GM10266 (cell line): Measurements from ENCODE around the gene KIAA0930.

Experiments
- DNase-seq: peaks from one replicate; pipeline ENCODE4 v3.0.0; 2012; ENCODE audit errors: extremely low spot score
- TF ChIP-seq, protein P1 (sequence below): IDR thresholded peaks from 2 replicates; pipeline ENCODE4 v1.5.1; 2012; ENCODE audit warnings: mild to moderate bottlenecking, low read depth; ENCODE audit not compliant: control insufficient read depth, insufficient read depth; ENCODE audit errors: missing control alignments

The KIAA0930 gene

DNA sequence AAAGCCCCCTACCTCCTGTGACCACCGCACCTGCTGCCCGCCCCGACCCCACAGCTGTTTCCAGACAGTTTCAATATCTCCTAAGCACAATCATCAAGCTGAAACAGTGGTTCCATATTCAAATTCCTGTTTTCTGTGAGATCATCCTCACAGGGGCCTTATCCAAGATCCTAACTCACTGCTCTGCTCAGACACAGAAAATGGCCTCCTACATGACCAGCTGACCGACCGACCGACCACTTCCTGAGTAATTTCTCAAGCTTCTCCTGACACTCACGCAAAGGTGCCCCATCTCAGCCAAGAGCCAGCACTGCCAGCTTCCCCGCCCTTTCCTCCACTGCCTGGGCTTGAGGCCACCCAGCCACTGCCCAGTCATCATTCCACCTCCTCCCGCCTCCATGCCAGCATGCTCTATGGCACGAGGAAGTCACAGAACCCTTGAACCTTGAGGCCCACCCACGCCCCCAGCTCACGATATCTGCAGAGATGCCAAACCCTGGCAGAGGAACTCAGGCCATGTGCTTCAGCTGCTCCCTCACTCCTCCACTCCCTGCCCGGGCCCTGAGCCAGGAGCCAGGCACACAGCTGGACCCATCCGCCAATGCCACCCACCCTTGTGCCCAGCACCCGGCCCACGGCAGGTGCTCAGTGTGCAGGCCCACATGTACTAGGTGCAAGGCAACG, 14.0 kb downstream of the KIAA0930 start:
- TF ChIP-seq, protein P1, sequence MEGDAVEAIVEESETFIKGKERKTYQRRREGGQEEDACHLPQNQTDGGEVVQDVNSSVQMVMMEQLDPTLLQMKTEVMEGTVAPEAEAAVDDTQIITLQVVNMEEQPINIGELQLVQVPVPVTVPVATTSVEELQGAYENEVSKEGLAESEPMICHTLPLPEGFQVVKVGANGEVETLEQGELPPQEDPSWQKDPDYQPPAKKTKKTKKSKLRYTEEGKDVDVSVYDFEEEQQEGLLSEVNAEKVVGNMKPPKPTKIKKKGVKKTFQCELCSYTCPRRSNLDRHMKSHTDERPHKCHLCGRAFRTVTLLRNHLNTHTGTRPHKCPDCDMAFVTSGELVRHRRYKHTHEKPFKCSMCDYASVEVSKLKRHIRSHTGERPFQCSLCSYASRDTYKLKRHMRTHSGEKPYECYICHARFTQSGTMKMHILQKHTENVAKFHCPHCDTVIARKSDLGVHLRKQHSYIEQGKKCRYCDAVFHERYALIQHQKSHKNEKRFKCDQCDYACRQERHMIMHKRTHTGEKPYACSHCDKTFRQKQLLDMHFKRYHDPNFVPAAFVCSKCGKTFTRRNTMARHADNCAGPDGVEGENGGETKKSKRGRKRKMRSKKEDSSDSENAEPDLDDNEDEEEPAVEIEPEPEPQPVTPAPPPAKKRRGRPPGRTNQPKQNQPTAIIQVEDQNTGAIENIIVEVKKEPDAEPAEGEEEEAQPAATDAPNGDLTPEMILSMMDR = no peak
- no peak for DNase-seq

DNA sequence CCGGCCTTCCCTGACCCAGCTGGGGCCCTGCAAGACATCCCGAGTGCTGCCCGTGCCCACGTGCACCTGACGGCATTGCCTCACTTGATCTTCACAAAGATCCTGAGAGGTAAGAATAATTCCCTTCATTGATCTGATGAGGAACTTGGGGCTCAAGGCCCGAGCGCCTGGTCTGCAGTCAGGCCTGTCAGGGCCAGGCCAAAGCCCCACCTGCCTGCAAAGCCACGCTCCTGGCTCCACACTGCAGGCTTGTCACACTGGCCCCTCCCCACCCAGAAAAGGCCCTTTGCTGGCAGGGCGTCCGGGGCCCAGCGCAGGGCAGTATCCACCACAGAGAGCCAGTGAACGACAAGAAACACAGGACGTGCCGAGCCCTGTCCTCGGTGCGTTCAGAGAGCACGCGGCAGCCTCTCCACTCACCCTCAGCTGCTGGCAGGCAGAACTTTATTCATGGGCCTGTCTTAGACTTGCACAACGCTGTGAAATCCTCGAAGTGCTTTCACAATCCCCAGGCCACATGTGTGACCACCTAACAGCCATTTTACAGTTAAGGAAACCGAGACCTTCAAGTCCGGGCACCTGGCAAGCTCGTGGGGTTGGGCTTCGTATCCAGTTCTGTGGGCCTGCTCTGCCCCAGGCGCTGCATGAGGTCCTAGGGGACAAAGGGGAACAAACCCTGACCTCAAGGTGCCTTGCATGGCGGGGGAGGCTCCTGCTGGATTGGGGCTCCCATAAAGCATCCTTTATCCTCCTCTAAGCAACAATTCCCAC, 14.8 kb downstream of the KIAA0930 start:
- no peak for DNase-seq
- TF ChIP-seq, protein P1 = no peak

DNA sequence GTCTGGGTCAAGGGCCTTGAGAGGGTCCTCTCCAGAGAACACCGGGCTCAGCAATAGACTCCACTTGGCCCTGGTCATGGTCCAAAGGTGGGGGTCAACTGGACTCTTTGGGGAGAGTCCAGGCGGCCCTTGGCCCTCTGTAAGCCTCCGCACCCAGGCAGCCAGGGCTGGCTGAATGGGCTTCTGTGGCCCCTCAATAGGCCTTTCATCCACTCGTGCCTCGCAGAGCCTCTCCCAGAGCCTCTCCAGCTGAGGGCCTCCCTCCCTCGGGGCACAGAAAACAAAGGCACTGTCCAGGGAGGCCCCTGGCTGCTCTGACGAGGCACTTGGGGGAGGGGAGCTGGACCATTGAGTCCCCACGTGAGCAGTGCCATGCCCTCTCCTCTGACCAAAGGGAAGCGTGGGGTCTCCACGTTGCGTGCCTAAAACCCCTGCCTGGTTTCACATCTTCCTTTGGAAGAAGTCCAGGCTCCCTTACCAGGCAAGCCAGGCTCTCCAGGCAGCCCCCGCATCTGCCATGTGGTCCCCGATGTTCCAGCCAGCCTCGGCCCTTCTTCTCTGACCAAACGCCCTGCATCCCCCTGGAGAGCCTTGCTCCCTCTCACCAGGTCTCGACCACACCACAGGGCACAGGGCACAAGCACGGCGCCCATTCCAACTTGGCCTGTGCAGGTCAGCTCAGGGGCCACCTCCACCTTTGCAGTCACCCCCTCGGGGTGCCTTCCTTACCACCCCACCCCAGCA, 15.5 kb downstream of the KIAA0930 start:
- TF ChIP-seq, protein P1 = no peak
- no peak for DNase-seq

DNA sequence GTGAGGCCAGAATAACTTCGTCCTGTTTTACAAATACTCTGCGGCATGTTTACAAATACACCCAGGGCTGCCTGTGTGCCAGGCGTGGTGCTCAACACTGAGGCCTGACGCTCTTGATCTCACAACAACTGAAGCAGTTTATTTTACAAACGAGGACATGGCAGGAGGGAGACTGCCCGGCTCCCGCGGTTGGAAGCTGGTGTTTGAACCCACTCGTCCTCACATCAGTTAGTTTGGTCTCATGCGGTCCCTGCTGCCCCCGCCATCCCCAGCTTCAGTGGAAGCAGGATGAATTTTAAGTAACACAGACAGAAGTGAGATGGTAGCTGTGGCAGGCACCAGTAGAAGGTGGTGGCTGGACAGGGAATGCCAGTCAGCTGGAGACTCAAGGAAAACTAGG, 16.4 kb downstream of the KIAA0930 start:
- TF ChIP-seq, protein P1 = no peak
- no peak for DNase-seq

DNA sequence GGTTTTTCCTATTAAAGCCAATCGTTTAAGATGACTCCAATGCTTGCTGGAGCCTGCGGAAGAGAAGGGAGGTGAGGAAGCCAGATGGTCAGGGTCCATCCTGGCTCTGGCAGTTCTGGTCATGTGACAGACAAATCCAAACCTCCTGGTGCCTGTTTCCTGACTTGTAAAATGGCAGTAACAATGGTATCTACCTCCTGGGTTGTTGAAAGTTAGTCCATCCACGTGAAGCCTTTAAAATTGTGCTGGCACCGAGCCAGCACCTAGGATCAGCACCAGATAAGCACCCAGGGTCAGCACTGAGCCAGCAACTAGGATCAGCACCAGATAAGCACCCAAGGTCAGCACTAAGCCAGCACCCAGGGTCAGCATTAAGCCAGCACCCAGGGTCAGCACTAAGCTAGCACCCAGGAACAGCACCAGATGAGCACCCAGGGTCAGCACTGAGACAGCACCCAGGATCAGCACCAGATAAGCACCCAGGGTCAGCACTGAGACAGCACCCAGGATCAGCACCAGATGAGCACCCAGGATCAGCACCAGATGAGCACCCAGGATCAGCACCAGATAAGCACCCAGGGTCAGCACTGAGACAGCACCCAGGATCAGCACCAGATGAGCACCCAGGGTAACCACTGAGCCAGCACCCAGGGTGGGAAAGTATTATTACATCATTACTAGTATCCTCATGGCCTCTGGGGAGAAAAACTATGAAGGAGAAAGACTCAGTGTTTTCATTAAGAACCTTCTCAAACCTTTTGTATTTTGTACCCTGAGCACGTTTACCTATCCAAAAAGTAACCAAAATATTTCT, 17.2 kb downstream of the KIAA0930 start:
- TF ChIP-seq, protein P1 = no peak
- no peak for DNase-seq

DNA sequence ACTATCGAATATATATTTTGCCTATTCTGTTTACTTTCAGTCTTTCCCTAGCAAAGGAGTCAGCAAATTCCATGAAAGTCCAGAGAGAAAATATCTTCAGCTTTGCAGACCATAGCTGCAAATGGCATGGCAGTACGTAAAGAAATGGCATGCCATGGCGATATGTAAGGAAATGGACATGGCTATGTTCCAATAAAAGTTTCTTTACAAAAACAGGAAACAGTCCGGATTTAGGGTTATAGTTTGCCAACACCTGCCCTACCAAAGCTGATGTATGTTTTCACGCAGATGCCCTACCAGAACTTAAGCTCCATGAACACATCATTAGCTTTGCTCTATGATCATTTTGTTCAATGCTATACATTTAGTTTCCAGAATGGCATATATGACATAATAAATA, 19.5 kb downstream of the KIAA0930 start:
- DNase-seq = no peak
- TF ChIP-seq, protein P1 = no peak
